IMR-90 (cell line): Measurements from ENCODE around the gene DUSP12. TPM values are rescaled to one million over a fixed set of nuclear protein-coding genes. Genes with fewer than 3 reads are reported as not detected.
A peak's percentile ranks its signal among the peaks of the same experiment; 100 is the strongest.

Experiments
- ATAC-seq: fragments of 200-7000 bp; cut with Tn5 transposase; 2 replicates; pipeline ENCODE4 v1.9.1; 2020; ENCODE audit warnings: low read depth, mild to moderate bottlenecking, moderate library complexity
- BruUV-seq: library from RNA; stranded (reverse); fragments of 400-500 nt; replicated peaks from 2 replicates; lab custom pipeline; 2021; lab: Mats Ljungman, UMichigan
- CTCF ChIA-PET: fragments of 300-600 bp; formaldehyde crosslinking; extraction: SDS; loops from one replicate; lab custom pipeline; 2021; ENCODE audit warnings: antibody characterized with exemption; lab: Yijun Ruan, JAX
- POLR2A ChIA-PET: fragments of 300-600 bp; sonication (Branson Sonifier 250); formaldehyde crosslinking; loops from one replicate; lab custom pipeline; 2022; ENCODE audit warnings: antibody characterized with exemption; ENCODE audit not compliant: unreplicated experiment; lab: Charles Lee
- DNase-seq: peaks from one replicate; pipeline ENCODE4 v3.0.0; 2013
- H2AFZ ChIP-seq: replicated peaks from 2 replicates; pipeline ENCODE3; 2013; ENCODE audit warnings: low read length, mild to moderate bottlenecking; ENCODE audit not compliant: poor library complexity
- H2AK5ac ChIP-seq: 2 replicates; pipeline ENCODE4 v1.6.1; 2013; ENCODE audit warnings: low read depth, low read length, inconsistent platforms
- H2AK9ac ChIP-seq: replicated peaks from 2 replicates; pipeline ENCODE3; 2013; ENCODE audit warnings: mild to moderate bottlenecking, low read depth, low read length, moderate library complexity; ENCODE audit not compliant: poor library complexity
- H2BK120ac ChIP-seq: 2 replicates; pipeline ENCODE4 v1.6.1; 2013; ENCODE audit warnings: low read depth, low read length, inconsistent platforms
- H2BK15ac ChIP-seq: 3 replicates; pipeline ENCODE4 v1.6.1; 2013; ENCODE audit warnings: low read depth, low read length, inconsistent platforms
- H2BK20ac ChIP-seq: 2 replicates; pipeline ENCODE4 v1.6.1; 2013; ENCODE audit warnings: low read depth, mild to moderate bottlenecking, inconsistent platforms, low read length, moderate library complexity
- H2BK5ac ChIP-seq: 2 replicates; pipeline ENCODE4 v1.6.1; 2013; ENCODE audit warnings: mild to moderate bottlenecking, low read depth, low read length, inconsistent platforms; ENCODE audit not compliant: poor library complexity, severe bottlenecking
- H3K14ac ChIP-seq: replicated peaks from 2 replicates; pipeline ENCODE4 v1.6.1; 2013; ENCODE audit warnings: low read depth, low read length, inconsistent platforms
- H3K18ac ChIP-seq: 2 replicates; pipeline ENCODE4 v1.6.1; 2013; ENCODE audit warnings: low read depth, low read length, control low read depth
- H3K23ac ChIP-seq: 2 replicates; pipeline ENCODE4 v1.6.1; 2013; ENCODE audit warnings: low read depth, low read length, inconsistent platforms
- H3K27ac ChIP-seq: 2 replicates; pipeline ENCODE4 v1.5.1; 2013; ENCODE audit warnings: mild to moderate bottlenecking, control low read depth, low read length; ENCODE audit not compliant: insufficient read depth
- H3K27me3 ChIP-seq: 2 replicates; pipeline ENCODE4 v1.6.1; 2013; ENCODE audit warnings: low read length; ENCODE audit not compliant: control insufficient read depth, insufficient read depth
- H3K36me3 ChIP-seq: 2 replicates; pipeline ENCODE4 v1.6.1; 2013; ENCODE audit warnings: low read length, mixed read lengths; ENCODE audit not compliant: control insufficient read depth, insufficient read depth
- H3K4ac ChIP-seq: 2 replicates; pipeline ENCODE4 v1.6.1; 2013; ENCODE audit warnings: low read depth, low read length, inconsistent platforms
- H3K4me1 ChIP-seq: 2 replicates; pipeline ENCODE4 v1.6.1; 2013; ENCODE audit warnings: low read length, mixed read lengths; ENCODE audit not compliant: control insufficient read depth, insufficient read depth
- H3K4me2 ChIP-seq: 2 replicates; pipeline ENCODE4 v1.6.1; 2013; ENCODE audit warnings: low read depth, mild to moderate bottlenecking, control low read depth, low read length, moderate library complexity
- H3K4me3 ChIP-seq: 2 replicates; pipeline ENCODE4 v1.5.1; 2013; ENCODE audit warnings: low read depth, mild to moderate bottlenecking, control low read depth, low read length, moderate library complexity; ENCODE audit not compliant: insufficient read depth
- H3K56ac ChIP-seq: 2 replicates; pipeline ENCODE4 v1.6.1; 2013; ENCODE audit warnings: low read length, inconsistent platforms; ENCODE audit not compliant: insufficient read depth; ENCODE audit errors: extremely low read depth
- H3K79me1 ChIP-seq, 2 experiments: 2 replicates each; pipeline ENCODE4 v1.6.1; 2013; ENCODE audit warnings: low read length in 2 of 2, inconsistent platforms in 1 of 2, low read depth in 1 of 2
- H3K9ac ChIP-seq: 2 replicates; pipeline ENCODE4 v1.6.1; 2013; ENCODE audit warnings: low read depth, low read length, control low read depth
- H3K9me1 ChIP-seq: 2 replicates; pipeline ENCODE4 v1.6.1; 2013; ENCODE audit warnings: low read length, inconsistent platforms; ENCODE audit not compliant: insufficient read depth
- H3K9me3 ChIP-seq: 2 replicates; pipeline ENCODE4 v1.6.1; 2013; ENCODE audit warnings: low read length; ENCODE audit not compliant: control insufficient read depth, insufficient read depth
- H4K20me1 ChIP-seq: 2 replicates; pipeline ENCODE4 v1.6.1; 2013; ENCODE audit warnings: low read length, inconsistent platforms; ENCODE audit not compliant: insufficient read depth
- H4K5ac ChIP-seq: 2 replicates; pipeline ENCODE4 v1.6.1; 2013; ENCODE audit warnings: mild to moderate bottlenecking, low read depth, low read length, control low read depth
- H4K8ac ChIP-seq, 2 experiments: 2 replicates each; pipeline ENCODE4 v1.6.1; 2013; ENCODE audit warnings: low read depth in 2 of 2, low read length in 2 of 2, control low read depth in 1 of 2, inconsistent platforms in 1 of 2
- H4K91ac ChIP-seq: 2 replicates; pipeline ENCODE4 v1.6.1; 2013; ENCODE audit warnings: low read depth, low read length, inconsistent platforms; ENCODE audit not compliant: insufficient read depth
- CEBPB ChIP-seq: IDR thresholded peaks from 2 replicates; pipeline ENCODE4 v1.6.1; 2012; ENCODE audit warnings: low read depth, low read length, improper control_type of control experiment
- MAFK ChIP-seq: IDR thresholded peaks from 2 replicates; pipeline ENCODE4 v1.6.1; 2012; ENCODE audit warnings: low read depth, low read length, improper control_type of control experiment
- MAZ ChIP-seq: IDR thresholded peaks from 2 replicates; pipeline ENCODE4 v1.6.1; 2012; ENCODE audit warnings: low read depth, mild to moderate bottlenecking, low read length, improper control_type of control experiment, moderate library complexity, borderline replicate concordance
- WGBS, 2 experiments: methylation state at CpG; one replicate each; pipeline versions ENCODE4 v1.1.5 to v1.1.7; 2013; ENCODE audit warnings: missing lambda C conversion rate in 2 of 2; ENCODE audit not compliant: insufficient read length in 1 of 2; ENCODE audit errors: extremely low coverage in 2 of 2; 5-methylcytosine and 5-hydroxymethylcytosine counted together
- dilution Hi-C: fragments of 300-500 bp; cut with HindIII; formaldehyde crosslinking; loops from one replicate; pipeline ENCODE4 v1.14.3; 2018; ENCODE audit warnings: low sequenced_read_pairs; ENCODE audit not compliant: unreplicated experiment
- in situ Hi-C: fragments of 300-500 bp; cut with MboI; formaldehyde crosslinking; loops from 3 replicates; pipeline ENCODE4 v1.14.3; 2019; ENCODE audit warnings: low sequenced_read_pairs, inconsistent platforms, mixed read lengths
- intact Hi-C: fragments of 100-400 bp; cut with micrococcal nuclease; formaldehyde crosslinking; loops from 2 replicates; pipeline ENCODE4 v1.10.0; 2022
- polyA plus RNA-seq, 3 experiments: library from polyadenylated mRNA; depleted of rRNA; stranded (reverse); fragments of >200 nt; gene quantifications; 2 replicates each; pipeline ENCODE4 v1.2.3, GENCODE V29; 2012; ENCODE audit warnings: low replicate concordance in 1 of 3
- total RNA-seq: library from RNA; depleted of rRNA; stranded (reverse); fragments of >200 nt; gene quantifications from 2 replicates; pipeline ENCODE4 v1.2.3, GENCODE V29; 2012

DUSP12 gene
- total and polyA plus RNA-seq, 2 of the 4 experiments (the other 2 are of a cell fraction): 31.5 to 35.6 TPM

DNA sequence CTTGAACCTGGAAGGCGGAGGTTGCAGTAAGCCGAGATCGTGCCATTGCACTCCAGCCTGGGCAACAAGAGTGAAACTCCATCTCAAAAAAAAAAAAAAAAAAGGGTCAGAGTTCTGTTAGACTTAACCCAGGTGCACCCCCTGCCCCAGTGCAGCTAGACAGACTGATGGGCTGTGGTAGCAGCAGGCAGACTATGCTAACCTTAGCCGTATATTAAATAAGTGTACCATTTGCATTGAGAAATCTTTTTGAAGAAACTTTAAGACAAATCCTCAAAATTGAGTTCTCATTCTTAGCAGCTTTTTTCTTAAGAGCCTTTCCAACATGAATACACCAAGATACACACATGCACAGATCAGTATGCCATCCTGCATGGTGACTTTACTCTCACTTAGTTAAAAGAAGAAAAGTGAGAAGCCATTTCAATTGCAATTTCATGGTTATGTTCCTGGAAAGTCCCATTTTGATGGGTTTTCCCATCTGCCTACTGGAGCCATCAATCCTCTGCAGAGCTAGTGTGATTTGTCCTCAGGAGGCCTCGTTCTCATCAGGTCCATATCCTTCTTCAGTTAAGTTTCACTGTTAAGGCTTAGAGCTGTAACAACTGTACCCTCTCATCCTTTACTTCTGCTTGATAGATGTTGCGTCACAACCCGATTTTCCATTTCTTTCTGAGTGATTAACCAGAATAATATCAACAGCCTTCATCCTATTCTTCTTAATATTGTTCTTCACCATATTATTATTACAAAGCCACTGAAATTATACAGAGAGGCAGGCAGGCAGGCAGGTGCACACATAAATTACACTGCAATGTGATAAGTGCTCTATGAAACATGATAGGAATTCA, 21.0 kb upstream of the DUSP12 start:
- Histone ChIP-seq H3K27ac (no peak overlapping the region), H3K4me3 (no peak overlapping the region), H4K91ac (no peak overlapping the region), H2BK5ac (no peak overlapping the region), H4K20me1 (no peaks in the 10 kb centered on the region), H3K79me1 (peaks cover 3 to 13% of the 10 kb centered on the region in 2 experiments; a peak in 1 of 4 replicates), H4K8ac (no peak overlapping the region), H3K9me3 (no peaks in the 10 kb centered on the region), H3K18ac (no peak overlapping the region), H3K9me1 (peaks cover 10% of the 10 kb centered on the region; the same call in 1 of the 2 replicates), H3K27me3 (no peaks in the 10 kb centered on the region), H4K5ac (no peak overlapping the region), H3K9ac (no peak overlapping the region), H2AK9ac (no peak overlapping the region), H3K4ac (no peak overlapping the region), H3K4me1 (peaks cover 3% of the 10 kb centered on the region; the same call in 1 of the 2 replicates), H2BK20ac (no peak overlapping the region), H3K14ac (no peak overlapping the region), H3K36me3 (no peaks in the 10 kb centered on the region), H2AK5ac (peak overlapping the region; percentile 52; the same call in 1 of the 2 replicates), H2BK15ac (0 out of 3 replicates have a peak overlapping the region, but pooled peaks have one; percentile 42), H2AFZ (no peak overlapping the region), H3K23ac (no peak overlapping the region), H2BK120ac (no peak overlapping the region), H3K56ac (no peak overlapping the region), H3K4me2 (no peak overlapping the region)
- no TSS peak for BruUV-seq
- WGBS, 2 experiments: no CpG with 5 or more reads among the region's 7 CpGs
- ChIA-PET POLR2A (no interaction called here), CTCF (interaction anchor here (0.7 kb wide), 1 partner anchor 558 kb away, joined by 6 read pairs; no protein-coding TSS in a partner anchor)
- dilution Hi-C loops: no loop called here
- intact Hi-C loops: no loop called here
- in situ Hi-C loops: loop anchor here (25.0 kb wide), 1 partner anchor 91 kb away; the partner anchor contains the start of gene FCGR3B
- DNase-seq (no peak), ATAC-seq (no peak)
- TF ChIP-seq MAZ (no peak), MAFK (no peak), CEBPB (peak; percentile 68)
